ENCODE results near the gene AKR1B1. TPM values are rescaled to one million over a fixed set of nuclear protein-coding genes. Genes with fewer than 3 reads are reported as not detected.

AKR1B1 gene
- total RNA-seq, 1 experiment from 2014 or later = 104 TPM

GRCh38 chr7:134480730-134481129 lies 21.8 kb upstream of the AKR1B1 start:
- DNase-seq (ENCODE audit: low spot score) = peak; percentile 68
- no peak overlapping the region for H3K27ac ChIP-seq (ENCODE audit: low read depth, low read length, poor library complexity, severe bottlenecking)
- CTCF ChIA-PET = interaction anchor here (0.7 kb wide), 1 partner anchor 47 kb away, joined by 4 read pairs; no protein-coding TSS in a partner anchor
- no peaks in the 10 kb centered on the region for H3K27me3 ChIP-seq (replicated peaks; ENCODE audit: insufficient read depth, low read depth, low read length, poor library complexity)
- no peaks in the 10 kb centered on the region for H3K36me3 ChIP-seq (ENCODE audit: insufficient read depth, low read length, poor library complexity, severe bottlenecking)
- H3K9me3 ChIP-seq (ENCODE audit: low read depth, low read length, poor library complexity, severe bottlenecking) = no peaks in the 10 kb centered on the region
- no TSS peak for BruUV-seq (replicated peaks)
- TF ChIP-seq CTCF (conservative IDR thresholded peaks at IDR 0.05; ENCODE audit: low read depth, low read length) (no peak), EZH2 (IDR thresholded peaks at IDR 0.05; ENCODE audit: borderline replicate concordance, low read depth, low read length, poor library complexity, severe bottlenecking) (no peak)
- intact Hi-C loops (cut with micrococcal nuclease; ENCODE audit: unreplicated experiment) = no loop called here
- H3K4me1 ChIP-seq (ENCODE audit: insufficient read depth, low read length, poor library complexity, severe bottlenecking) = peaks cover 8% of the 10 kb centered on the region
- POLR2A ChIA-PET (ENCODE audit: low non-redundant PET) = interaction anchor here (0.6 to 0.7 kb wide), 2 partner anchors 78 to 434 kb away, joined by 6 to 9 read pairs; no protein-coding TSS in a partner anchor
- no peak overlapping the region for H3K4me3 ChIP-seq (ENCODE audit: low read depth, low read length, poor library complexity, severe bottlenecking)

GRCh38 chr7:134480202-134480601 lies 21.3 kb upstream of the AKR1B1 start:
- no peaks in the 10 kb centered on the region for H3K9me3 ChIP-seq (ENCODE audit: low read depth, low read length, poor library complexity, severe bottlenecking)
- H3K27ac ChIP-seq (ENCODE audit: low read depth, low read length, poor library complexity, severe bottlenecking) = no peak overlapping the region
- intact Hi-C loops (cut with micrococcal nuclease; ENCODE audit: unreplicated experiment) = no loop called here
- no TSS peak for BruUV-seq (replicated peaks)
- H3K4me1 ChIP-seq (ENCODE audit: insufficient read depth, low read length, poor library complexity, severe bottlenecking) = peaks cover 8% of the 10 kb centered on the region
- H3K27me3 ChIP-seq (replicated peaks; ENCODE audit: insufficient read depth, low read depth, low read length, poor library complexity) = no peaks in the 10 kb centered on the region
- TF ChIP-seq CTCF (conservative IDR thresholded peaks at IDR 0.05; ENCODE audit: low read depth, low read length) (no peak), EZH2 (IDR thresholded peaks at IDR 0.05; ENCODE audit: borderline replicate concordance, low read depth, low read length, poor library complexity, severe bottlenecking) (no peak)
- CTCF ChIA-PET = interaction anchor here (0.6 to 0.7 kb wide), 2 partner anchors 10 to 46 kb away, joined by 3 to 4 read pairs; no protein-coding TSS in a partner anchor
- H3K36me3 ChIP-seq (ENCODE audit: insufficient read depth, low read length, poor library complexity, severe bottlenecking) = no peaks in the 10 kb centered on the region
- H3K4me3 ChIP-seq (ENCODE audit: low read depth, low read length, poor library complexity, severe bottlenecking) = no peak overlapping the region
- POLR2A ChIA-PET (ENCODE audit: low non-redundant PET) = interaction anchor here (0.7 kb wide), 1 partner anchor 434 kb away, joined by 9 read pairs; no protein-coding TSS in a partner anchor
- no peak for DNase-seq (ENCODE audit: low spot score)

- ChIA-PET CTCF (no interaction called here), POLR2A (ENCODE audit: low non-redundant PET) (no interaction called here)
- intact Hi-C loops (cut with micrococcal nuclease; ENCODE audit: unreplicated experiment) = no loop called here
- Histone ChIP-seq H3K27ac (ENCODE audit: low read depth, low read length, poor library complexity, severe bottlenecking) (no peak overlapping the region), H3K4me3 (ENCODE audit: low read depth, low read length, poor library complexity, severe bottlenecking) (no peak overlapping the region), H3K27me3 (replicated peaks; ENCODE audit: insufficient read depth, low read depth, low read length, poor library complexity) (no peaks in the 10 kb centered on the region), H3K9me3 (ENCODE audit: low read depth, low read length, poor library complexity, severe bottlenecking) (no peaks in the 10 kb centered on the region), H3K36me3 (ENCODE audit: insufficient read depth, low read length, poor library complexity, severe bottlenecking) (no peaks in the 10 kb centered on the region), H3K4me1 (ENCODE audit: insufficient read depth, low read length, poor library complexity, severe bottlenecking) (peaks cover 8% of the 10 kb centered on the region)
- no TSS peak for BruUV-seq (replicated peaks)
- no peak for DNase-seq (ENCODE audit: low spot score)
- TF ChIP-seq CTCF (conservative IDR thresholded peaks at IDR 0.05; ENCODE audit: low read depth, low read length) (no peak; the same call in 1 of the 2 replicates), EZH2 (IDR thresholded peaks at IDR 0.05; ENCODE audit: borderline replicate concordance, low read depth, low read length, poor library complexity, severe bottlenecking) (no peak)
These were observed 19.8 kb upstream of the AKR1B1 start for GRCh38 chr7:134478707-134479106.
